Upper lobe of right lung (tissue), 1 donor: ENCODE data around the gene DKK2. TPM values are rescaled to one million over a fixed set of nuclear protein-coding genes. Genes with fewer than 3 reads are reported as not detected.

Source experiments
- ATAC-seq: fragments of 200-7000 bp; cut with Tn5 transposase; one replicate; pipeline ENCODE4 v1.9.1; 2020; ENCODE audit warnings: mild to moderate bottlenecking, moderate library complexity
- DNase-seq: peaks from one replicate; pipeline ENCODE4 v3.0.0-alpha.2; 2020
- H3K27ac ChIP-seq: fragments of 200-600 bp; one replicate; pipeline ENCODE4 v1.8.0; 2022
- H3K27me3 ChIP-seq: fragments of 200-600 bp; one replicate; pipeline ENCODE4 v1.8.0; 2022; ENCODE audit warnings: mild to moderate bottlenecking
- H3K36me3 ChIP-seq: fragments of 200-600 bp; one replicate; pipeline ENCODE4 v1.8.0; 2022
- H3K4me1 ChIP-seq: fragments of 200-600 bp; one replicate; pipeline ENCODE4 v1.8.0; 2022
- H3K4me3 ChIP-seq: fragments of 200-600 bp; one replicate; pipeline ENCODE4 v1.8.0; 2022; ENCODE audit warnings: mild to moderate bottlenecking
- H3K9me3 ChIP-seq: fragments of 200-600 bp; one replicate; pipeline ENCODE4 v1.8.0; 2022
- CTCF ChIP-seq: fragments of 200-600 bp; IDR thresholded peaks from one replicate; pipeline ENCODE4 v1.8.0; 2022; ENCODE audit warnings: antibody characterized with exemption
- intact Hi-C: fragments of 100-400 bp; cut with DNase I; formaldehyde crosslinking; loops from one replicate; pipeline ENCODE4 v1.11.0; 2022
- total RNA-seq: library from RNA; stranded (reverse); fragmentation: NEBNext Ultra II Directional; extraction: Animal tissue kit (Norgen Biotek cat#: 25700); gene quantifications from one replicate; pipeline ENCODE4 v1.2.1, GENCODE V29; 2021
- donor health status: DM: no; HTN: yes; CAD: no; lungs with severe emphysema.

Gene DKK2
- total RNA-seq, 1 donor from 2014 or later: 15.1 TPM

- H3K27me3 ChIP-seq: no peaks in the 10 kb centered on the region
- intact Hi-C loops: no loop called here
- no peak overlapping the region for H3K27ac ChIP-seq
- no peaks in the 10 kb centered on the region for H3K4me1 ChIP-seq
- H3K9me3 ChIP-seq: no peaks in the 10 kb centered on the region
- no peak for ATAC-seq
- H3K36me3 ChIP-seq: no peaks in the 10 kb centered on the region
- no peak for DNase-seq
- H3K4me3 ChIP-seq: no peak overlapping the region
- TF ChIP-seq CTCF: no peak
Observed at GRCh38 chr4:107046261-107046660, 10.1 kb upstream of the DKK2 start.

- DNase-seq: no peak
- intact Hi-C loops: no loop called here
- ATAC-seq: no peak
Observed at GRCh38 chr4:107044170-107044569, 8.1 kb upstream of the DKK2 start.

GRCh38 chr4:107037199-107037584 lies 1.1 kb upstream of the DKK2 start:
- peaks cover 18% of the 10 kb centered on the region for H3K4me1 ChIP-seq
- ATAC-seq (peak; percentile 70), DNase-seq (peak; percentile 69)
- intact Hi-C loops: no loop called here
- H3K9me3 ChIP-seq: no peaks in the 10 kb centered on the region
- peak; percentile 39 for TF ChIP-seq CTCF
- no peak overlapping the region for H3K27ac ChIP-seq
- H3K36me3 ChIP-seq: no peaks in the 10 kb centered on the region
- H3K4me3 ChIP-seq: no peak overlapping the region
- H3K27me3 ChIP-seq: peaks cover 68% of the 10 kb centered on the region

More at GRCh38 chr4:107044170-107044569, 8.1 kb upstream of the DKK2 start:
- no peak overlapping the region for H3K4me3 ChIP-seq
- H3K9me3 ChIP-seq: no peaks in the 10 kb centered on the region
- H3K4me1 ChIP-seq: no peaks in the 10 kb centered on the region
- no peaks in the 10 kb centered on the region for H3K36me3 ChIP-seq
- no peak overlapping the region for H3K27ac ChIP-seq
- H3K27me3 ChIP-seq: peaks cover 6% of the 10 kb centered on the region
- TF ChIP-seq CTCF: no peak

- no peaks in the 10 kb centered on the region for H3K36me3 ChIP-seq
- ATAC-seq (no peak), DNase-seq (no peak)
- peak overlapping the region; percentile 40 for H3K4me3 ChIP-seq
- no peak for TF ChIP-seq CTCF
- intact Hi-C loops: no loop called here
- H3K4me1 ChIP-seq: peaks cover 18% of the 10 kb centered on the region
- H3K27me3 ChIP-seq: peaks cover 68% of the 10 kb centered on the region
- no peaks in the 10 kb centered on the region for H3K9me3 ChIP-seq
- H3K27ac ChIP-seq: no peak overlapping the region
Observed at GRCh38 chr4:107036584-107037198, 578 bp upstream of the DKK2 start.

- Histone ChIP-seq H3K27me3 (peaks cover 68% of the 10 kb centered on the region), H3K27ac (no peak overlapping the region), H3K36me3 (no peaks in the 10 kb centered on the region), H3K9me3 (no peaks in the 10 kb centered on the region), H3K4me1 (peaks cover 18% of the 10 kb centered on the region), H3K4me3 (peak overlapping the region; percentile 40)
- peak; percentile 22 for ATAC-seq
- no peak for TF ChIP-seq CTCF
- intact Hi-C loops: no loop called here
- DNase-seq: no peak
Observed at GRCh38 chr4:107034996-107035818, 906 bp downstream of the DKK2 start.
